ENCODE results near the gene NADK.

NADK gene

GRCh38 chr1:1775327-1776226 is 2.7 kb downstream of the NADK start:
- H3K27ac ChIP-seq: peak overlapping the region; percentile 100
- TF ChIP-seq, protein P1, sequence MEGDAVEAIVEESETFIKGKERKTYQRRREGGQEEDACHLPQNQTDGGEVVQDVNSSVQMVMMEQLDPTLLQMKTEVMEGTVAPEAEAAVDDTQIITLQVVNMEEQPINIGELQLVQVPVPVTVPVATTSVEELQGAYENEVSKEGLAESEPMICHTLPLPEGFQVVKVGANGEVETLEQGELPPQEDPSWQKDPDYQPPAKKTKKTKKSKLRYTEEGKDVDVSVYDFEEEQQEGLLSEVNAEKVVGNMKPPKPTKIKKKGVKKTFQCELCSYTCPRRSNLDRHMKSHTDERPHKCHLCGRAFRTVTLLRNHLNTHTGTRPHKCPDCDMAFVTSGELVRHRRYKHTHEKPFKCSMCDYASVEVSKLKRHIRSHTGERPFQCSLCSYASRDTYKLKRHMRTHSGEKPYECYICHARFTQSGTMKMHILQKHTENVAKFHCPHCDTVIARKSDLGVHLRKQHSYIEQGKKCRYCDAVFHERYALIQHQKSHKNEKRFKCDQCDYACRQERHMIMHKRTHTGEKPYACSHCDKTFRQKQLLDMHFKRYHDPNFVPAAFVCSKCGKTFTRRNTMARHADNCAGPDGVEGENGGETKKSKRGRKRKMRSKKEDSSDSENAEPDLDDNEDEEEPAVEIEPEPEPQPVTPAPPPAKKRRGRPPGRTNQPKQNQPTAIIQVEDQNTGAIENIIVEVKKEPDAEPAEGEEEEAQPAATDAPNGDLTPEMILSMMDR (conservative IDR thresholded peaks at IDR 0.05): no peak

GRCh38 chr1:1773874-1774273 is 4.4 kb downstream of the NADK start:
- peak overlapping the region; percentile 100 for H3K27ac ChIP-seq

GRCh38 chr1:1771096-1771495 is 7.2 kb downstream of the NADK start:
- TF ChIP-seq, protein P1 (conservative IDR thresholded peaks at IDR 0.05): no peak
- no peak overlapping the region for H3K27ac ChIP-seq

More at GRCh38 chr1:1773874-1774273, 4.4 kb downstream of the NADK start:
- TF ChIP-seq, protein P1 (conservative IDR thresholded peaks at IDR 0.05): no peak

DNA sequence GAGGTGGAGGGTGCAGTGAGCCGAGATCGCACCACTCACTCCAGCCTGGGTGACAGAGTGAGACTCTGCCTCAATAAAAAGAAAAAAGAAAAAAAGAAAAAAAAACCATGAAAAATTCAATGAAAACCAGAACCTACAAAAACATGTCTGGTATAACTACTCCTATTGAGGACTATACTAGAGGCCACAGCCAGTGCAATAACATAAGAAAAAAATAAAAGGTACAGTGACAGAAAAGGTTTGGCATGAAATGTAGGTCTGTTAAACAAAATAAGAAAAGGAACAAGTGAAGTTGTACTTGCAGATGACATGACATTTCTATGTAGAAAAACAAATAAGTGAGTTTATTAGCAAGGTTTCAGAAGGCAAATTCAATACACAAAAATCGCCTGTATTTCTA is 8.2 kb downstream of the NADK start:
- TF ChIP-seq, protein P1 (conservative IDR thresholded peaks at IDR 0.05): no peak
- no peak overlapping the region for H3K27ac ChIP-seq

- H3K27ac ChIP-seq: peak overlapping the region; percentile 53
- TF ChIP-seq, protein P1 (conservative IDR thresholded peaks at IDR 0.05): no peak
These were observed 9.8 kb downstream of the NADK start for GRCh38 chr1:1768249-1768992.

- H3K27ac ChIP-seq: peak overlapping the region; percentile 1
- TF ChIP-seq, protein P1 (conservative IDR thresholded peaks at IDR 0.05): no peak
These were observed 13.3 kb downstream of the NADK start for GRCh38 chr1:1764876-1765470.

Measured in VCaP (cell line).